CD14-positive monocyte (primary cell): ENCODE results near the gene RNFT2. TPM values are rescaled to one million over a fixed set of nuclear protein-coding genes. Genes with fewer than 3 reads are reported as not detected.
"Not testable (repeated sequence)": the region's sequence is repeated elsewhere in the genome, so short reads cannot be mapped to it uniquely, and the experiment has no call there.

Experiments
- DNase-seq, 3 donors: peaks; one replicate each; pipeline ENCODE4 v3.0.0-alpha.2; 2011 to 2022
- H2AFZ ChIP-seq: 2 replicates; pipeline ENCODE4 v1.6.0; 2012; ENCODE audit warnings: mild to moderate bottlenecking, low read depth, low read length, inconsistent platforms; ENCODE audit not compliant: insufficient read depth, poor library complexity, severe bottlenecking
- H3K27ac ChIP-seq, 2 donors: 1 replicate in 1 of 2; 2 replicates in 1 of 2; pipeline ENCODE4 v1.5.1; 2012 to 2013; ENCODE audit warnings: low read length in 2 of 2, control low read depth in 1 of 2, inconsistent platforms in 1 of 2, low read depth in 1 of 2, mild to moderate bottlenecking in 1 of 2
- H3K27me3 ChIP-seq, 2 donors: one replicate each; pipeline versions ENCODE4 v1.6.0 to v1.6.1; 2011 to 2013; ENCODE audit warnings: low read length in 2 of 2; ENCODE audit not compliant: control insufficient read depth in 2 of 2, insufficient read depth in 2 of 2
- H3K36me3 ChIP-seq, 2 donors: replicated peaks in 1 of 2; 1 replicate in 1 of 2; 2 replicates in 1 of 2; pipeline versions ENCODE4 v1.5.1 to v1.6.1; 2012 to 2013; ENCODE audit warnings: low read length in 2 of 2, control low read depth in 1 of 2, inconsistent platforms in 1 of 2, mild to moderate bottlenecking in 1 of 2; ENCODE audit not compliant: insufficient read depth in 2 of 2, control insufficient read depth in 1 of 2
- H3K4me1 ChIP-seq, 2 donors: 1 replicate in 1 of 2; 2 replicates in 1 of 2; pipeline versions ENCODE4 v1.5.1 to v1.6.1; 2012 to 2013; ENCODE audit warnings: low read length in 2 of 2, control low read depth in 1 of 2, inconsistent platforms in 1 of 2, mild to moderate bottlenecking in 1 of 2, moderate library complexity in 1 of 2; ENCODE audit not compliant: insufficient read depth in 2 of 2, control insufficient read depth in 1 of 2
- H3K4me2 ChIP-seq: replicated peaks from 2 replicates; pipeline ENCODE3; 2012; ENCODE audit warnings: low read length, moderate library complexity, mild to moderate bottlenecking; ENCODE audit not compliant: poor library complexity, severe bottlenecking; ENCODE audit errors: extremely low read depth
- H3K4me3 ChIP-seq, 3 experiments: fragments of 200-600 bp in 1 of 3; sonication (generic) in 1 of 3; replicated peaks in 1 of 3; 1 replicate in 2 of 3; 2 replicates in 1 of 3; pipeline ENCODE4 v1.5.1; 2011 to 2013; ENCODE audit warnings: low read length in 3 of 3, mild to moderate bottlenecking in 3 of 3, control low read depth in 2 of 3, low read depth in 2 of 3, inconsistent platforms in 1 of 3, moderate library complexity in 1 of 3
- H3K79me2 ChIP-seq: 2 replicates; pipeline ENCODE4 v1.6.0; 2012; ENCODE audit warnings: mild to moderate bottlenecking, control low read depth, inconsistent platforms, low read length, moderate library complexity; ENCODE audit not compliant: insufficient read depth
- H3K9ac ChIP-seq: 2 replicates; pipeline ENCODE4 v1.6.0; 2017; ENCODE audit warnings: low read length, mild to moderate bottlenecking; ENCODE audit not compliant: insufficient read depth, poor library complexity, severe bottlenecking
- H3K9me3 ChIP-seq, 2 donors: replicated peaks in 1 of 2; 1 replicate in 1 of 2; 2 replicates in 1 of 2; pipeline versions ENCODE4 v1.5.1 to v1.6.1; 2012 to 2013; ENCODE audit warnings: low read length in 2 of 2, control low read depth in 1 of 2; ENCODE audit not compliant: control insufficient read depth in 1 of 2, insufficient read depth in 1 of 2
- H4K20me1 ChIP-seq: 2 replicates; pipeline ENCODE4 v1.6.0; 2012; ENCODE audit warnings: mild to moderate bottlenecking, low read length, control low read depth, moderate library complexity; ENCODE audit not compliant: insufficient read depth
- H3K27ac Mint-ChIP-seq, 7 donors: one replicate each; pipeline ENCODE4 v1.8.0; 2020; ENCODE audit warnings: mild to moderate bottlenecking in 7 of 7, mixed read lengths in 7 of 7, moderate library complexity in 6 of 7, inconsistent platforms in 2 of 7
- H3K27me3 Mint-ChIP-seq, 3 donors: one replicate each; pipeline ENCODE4 v1.8.0; 2021 to 2022; ENCODE audit warnings: low read depth in 3 of 3, mild to moderate bottlenecking in 3 of 3, mixed read lengths in 3 of 3, moderate library complexity in 3 of 3, inconsistent platforms in 1 of 3
- H3K36me3 Mint-ChIP-seq, 2 donors: one replicate each; pipeline ENCODE4 v1.8.0; 2020; ENCODE audit warnings: mixed read lengths in 2 of 2, inconsistent platforms in 1 of 2, mild to moderate bottlenecking in 1 of 2
- H3K4me1 Mint-ChIP-seq: one replicate; pipeline ENCODE4 v1.8.0; 2020; ENCODE audit warnings: mild to moderate bottlenecking, mixed read lengths
- H3K4me3 Mint-ChIP-seq, 2 donors: one replicate each; pipeline ENCODE4 v1.8.0; 2020; ENCODE audit warnings: mild to moderate bottlenecking in 2 of 2, mixed read lengths in 2 of 2, moderate library complexity in 1 of 2
- H3K9me3 Mint-ChIP-seq, 7 donors: one replicate each; pipeline ENCODE4 v1.8.0; 2020 to 2022; ENCODE audit warnings: mixed read lengths in 7 of 7, mild to moderate bottlenecking in 6 of 7, moderate library complexity in 6 of 7, inconsistent platforms in 2 of 7
- WGBS: methylation state at CpG from one replicate; pipeline ENCODE4 v1.1.5; 2013; ENCODE audit warnings: missing lambda C conversion rate; ENCODE audit not compliant: insufficient coverage; 5-methylcytosine and 5-hydroxymethylcytosine counted together
- intact Hi-C, 2 donors: fragments of 100-400 bp; cut with micrococcal nuclease; formaldehyde crosslinking; loops; one replicate each; pipeline versions ENCODE4 v1.15.0 to v1.15.1; 2023
- polyA plus RNA-seq, 3 donors: library from polyadenylated mRNA; depleted of rRNA in 1 of 3; unstranded in 2 of 3; stranded (reverse) in 1 of 3; fragments of 300-500 nt in 2 of 3; fragments of >200 nt in 1 of 3; fragmentation: Illumina TruSeq in 2 of 3; gene quantifications; 1 replicate in 2 of 3; 2 replicates in 1 of 3; pipeline ENCODE4 v1.2.3, GENCODE V29; 2012 to 2021
- TF ChIP-seq, protein P1 (sequence below): fragments of 200-600 bp; IDR thresholded peaks from one replicate; pipeline ENCODE4 v1.8.0; 2022; ENCODE audit warnings: antibody characterized with exemption, mild to moderate bottlenecking

RNFT2 gene
- polyA plus RNA-seq, 3 donors, result 0.05 TPM; not detected in 2

DNA sequence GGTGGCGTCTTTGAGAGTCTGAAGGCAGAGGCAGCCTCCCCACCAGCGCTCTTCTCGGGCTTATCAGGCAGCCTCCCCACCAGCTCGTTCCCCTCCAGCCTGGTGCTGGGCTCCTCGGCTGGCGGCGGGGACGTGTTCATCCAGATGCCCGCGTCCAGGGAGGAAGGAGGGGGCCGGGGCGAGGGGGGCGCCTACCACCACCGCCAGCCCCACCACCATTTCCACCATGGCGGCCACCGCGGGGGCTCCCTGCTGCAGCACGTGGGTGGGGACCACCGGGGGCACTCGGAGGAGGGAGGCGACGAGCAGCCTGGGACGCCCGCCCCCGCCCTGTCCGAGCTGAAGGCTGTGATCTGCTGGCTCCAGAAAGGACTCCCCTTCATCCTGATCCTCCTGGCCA lies 11.8 kb downstream of the RNFT2 start:
- Histone ChIP-seq H3K36me3 (no peaks in the 10 kb centered on the region), H3K4me1 (no peaks in the 10 kb centered on the region), H3K9me3 (no peaks in the 10 kb centered on the region), H4K20me1 (no peaks in the 10 kb centered on the region), H3K79me2 (no peaks in the 10 kb centered on the region), H2AFZ (no peak overlapping the region), H3K4me3 (no peak overlapping the region), H3K27ac (no peak overlapping the region), H3K4me2 (no peak overlapping the region), H3K27me3 (no peaks in the 10 kb centered on the region), H3K9ac (no peak overlapping the region)
- H3K4me1 Mint-ChIP-seq, result no peaks in the 10 kb centered on the region
- TF ChIP-seq, protein P1, sequence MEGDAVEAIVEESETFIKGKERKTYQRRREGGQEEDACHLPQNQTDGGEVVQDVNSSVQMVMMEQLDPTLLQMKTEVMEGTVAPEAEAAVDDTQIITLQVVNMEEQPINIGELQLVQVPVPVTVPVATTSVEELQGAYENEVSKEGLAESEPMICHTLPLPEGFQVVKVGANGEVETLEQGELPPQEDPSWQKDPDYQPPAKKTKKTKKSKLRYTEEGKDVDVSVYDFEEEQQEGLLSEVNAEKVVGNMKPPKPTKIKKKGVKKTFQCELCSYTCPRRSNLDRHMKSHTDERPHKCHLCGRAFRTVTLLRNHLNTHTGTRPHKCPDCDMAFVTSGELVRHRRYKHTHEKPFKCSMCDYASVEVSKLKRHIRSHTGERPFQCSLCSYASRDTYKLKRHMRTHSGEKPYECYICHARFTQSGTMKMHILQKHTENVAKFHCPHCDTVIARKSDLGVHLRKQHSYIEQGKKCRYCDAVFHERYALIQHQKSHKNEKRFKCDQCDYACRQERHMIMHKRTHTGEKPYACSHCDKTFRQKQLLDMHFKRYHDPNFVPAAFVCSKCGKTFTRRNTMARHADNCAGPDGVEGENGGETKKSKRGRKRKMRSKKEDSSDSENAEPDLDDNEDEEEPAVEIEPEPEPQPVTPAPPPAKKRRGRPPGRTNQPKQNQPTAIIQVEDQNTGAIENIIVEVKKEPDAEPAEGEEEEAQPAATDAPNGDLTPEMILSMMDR, result no peak
- intact Hi-C loops, result no loop called here
- no peak overlapping the region for H3K27ac Mint-ChIP-seq
- peaks cover 4 to 7% (median 6%) of the 10 kb centered on the region in 3 donors for H3K27me3 Mint-ChIP-seq
- H3K9me3 Mint-ChIP-seq, result peaks cover 0 to 4% (median 0%) of the 10 kb centered on the region in 7 donors
- no peak overlapping the region for H3K4me3 Mint-ChIP-seq
- no peaks in the 10 kb centered on the region for H3K36me3 Mint-ChIP-seq
- DNase-seq, result no peak
- 95% methylated on average over 21 of the region's 26 CpGs for WGBS

DNA sequence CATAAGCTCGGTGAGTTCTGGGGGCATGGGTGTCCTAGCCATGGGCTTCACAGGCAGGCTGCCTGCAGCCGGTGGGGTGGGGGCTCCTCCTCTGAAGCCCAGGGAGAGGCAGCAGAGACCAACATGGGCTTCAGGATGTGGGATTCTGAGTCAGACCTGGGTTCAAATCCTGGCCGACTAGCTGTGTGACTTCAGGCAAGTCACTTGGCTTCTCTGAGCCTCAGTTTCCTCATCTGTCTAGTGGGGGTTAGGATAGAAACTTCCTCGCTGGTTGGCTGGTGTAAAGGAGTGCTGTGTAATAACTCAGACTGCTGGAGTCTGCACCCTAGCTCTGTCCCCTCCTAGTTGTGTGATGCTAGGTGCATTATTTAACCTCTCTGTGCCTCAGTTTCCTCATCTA lies 12.2 kb downstream of the RNFT2 start:
- no peaks in the 10 kb centered on the region for H3K4me1 Mint-ChIP-seq
- no peaks in the 10 kb centered on the region for H3K27me3 ChIP-seq
- no peak overlapping the region for H3K4me3 Mint-ChIP-seq
- H3K27me3 Mint-ChIP-seq, result peaks cover 4 to 10% (median 6%) of the 10 kb centered on the region in 3 donors
- WGBS, result 94% methylated on average over 3 of the region's 4 CpGs
- H3K36me3 ChIP-seq, result no peaks in the 10 kb centered on the region
- H3K27ac ChIP-seq, result no peak overlapping the region
- H3K4me3 ChIP-seq, result no peak overlapping the region
- H3K27ac Mint-ChIP-seq, result no peak overlapping the region
- no peak overlapping the region for H2AFZ ChIP-seq
- no peak for DNase-seq
- TF ChIP-seq, protein P1, result no peak
- no peaks in the 10 kb centered on the region for H3K9me3 ChIP-seq
- no peak overlapping the region for H3K9ac ChIP-seq
- no peaks in the 10 kb centered on the region for H3K36me3 Mint-ChIP-seq
- no peaks in the 10 kb centered on the region for H4K20me1 ChIP-seq
- intact Hi-C loops, result no loop called here
- H3K4me1 ChIP-seq, result no peaks in the 10 kb centered on the region
- H3K79me2 ChIP-seq, result no peaks in the 10 kb centered on the region
- H3K4me2 ChIP-seq, result no peak overlapping the region
- peaks cover 0 to 4% (median 0%) of the 10 kb centered on the region in 7 donors for H3K9me3 Mint-ChIP-seq

DNA sequence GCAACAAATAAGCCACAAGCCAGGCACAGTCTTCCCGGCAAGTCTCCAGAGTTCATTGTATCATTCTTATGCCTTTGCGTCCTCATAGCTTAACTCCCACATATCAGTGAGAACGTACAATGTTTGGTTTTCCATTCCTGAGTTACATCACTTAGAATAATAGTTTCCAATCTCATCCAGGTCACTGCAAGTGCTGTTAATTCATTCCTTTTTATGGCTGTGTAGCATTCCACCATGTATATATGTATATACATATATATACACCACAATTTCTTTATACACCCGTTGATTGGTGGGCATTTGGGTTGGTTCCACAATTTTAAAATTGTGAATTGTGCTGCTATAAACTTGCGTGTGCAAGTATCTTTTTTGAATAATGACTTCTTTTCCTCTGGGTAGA lies 16.0 kb downstream of the RNFT2 start:
- peaks cover 6 to 15% (median 12%) of the 10 kb centered on the region in 3 donors for H3K27me3 Mint-ChIP-seq
- H3K4me3 ChIP-seq, H2AFZ ChIP-seq, H3K4me2 ChIP-seq, H4K20me1 ChIP-seq, H3K9me3 Mint-ChIP-seq, H3K4me3 Mint-ChIP-seq, H3K27me3 ChIP-seq, DNase-seq, H3K9me3 ChIP-seq, H3K4me1 ChIP-seq, H3K36me3 ChIP-seq, H3K36me3 Mint-ChIP-seq, H3K4me1 Mint-ChIP-seq, H3K79me2 ChIP-seq, H3K27ac ChIP-seq, H3K27ac Mint-ChIP-seq, intact Hi-C loops, H3K9ac ChIP-seq: not testable (repeated sequence)
- 100% methylated on average over 1 of the region's 5 CpGs for WGBS
